Measurements from ENCODE around the gene TMTC1. TPM values are rescaled to one million over a fixed set of nuclear protein-coding genes. Genes with fewer than 3 reads are reported as not detected.

TMTC1 gene
- total RNA-seq, 1 experiment from 2014 or later: not detected

- Histone ChIP-seq H3K4me1 (no peaks in the 10 kb centered on the region), H3K4me3 (ENCODE audit: low read depth, low read length) (no peak overlapping the region), H3K9me3 (no peaks in the 10 kb centered on the region), H3K27me3 (replicated peaks; ENCODE audit: control insufficient read depth, insufficient read depth, low read length) (no peaks in the 10 kb centered on the region), H3K36me3 (ENCODE audit: control insufficient read depth, insufficient read depth, low read length) (no peaks in the 10 kb centered on the region)
- Mint-ChIP-seq H3K36me3 (ENCODE audit: insufficient read depth, unreplicated experiment) (no peaks in the 10 kb centered on the region), H3K4me3 (ENCODE audit: unreplicated experiment) (no peak overlapping the region), H3K27me3 (ENCODE audit: insufficient read depth, unreplicated experiment) (peaks cover 4% of the 10 kb centered on the region), H3K27ac (ENCODE audit: unreplicated experiment) (no peak overlapping the region), H3K9me3 (ENCODE audit: unreplicated experiment) (no peaks in the 10 kb centered on the region), H3K4me1 (ENCODE audit: low read depth, unreplicated experiment) (no peaks in the 10 kb centered on the region)
- no TSS peak for BruUV-seq (replicated peaks)
- TF ChIP-seq, protein P1, sequence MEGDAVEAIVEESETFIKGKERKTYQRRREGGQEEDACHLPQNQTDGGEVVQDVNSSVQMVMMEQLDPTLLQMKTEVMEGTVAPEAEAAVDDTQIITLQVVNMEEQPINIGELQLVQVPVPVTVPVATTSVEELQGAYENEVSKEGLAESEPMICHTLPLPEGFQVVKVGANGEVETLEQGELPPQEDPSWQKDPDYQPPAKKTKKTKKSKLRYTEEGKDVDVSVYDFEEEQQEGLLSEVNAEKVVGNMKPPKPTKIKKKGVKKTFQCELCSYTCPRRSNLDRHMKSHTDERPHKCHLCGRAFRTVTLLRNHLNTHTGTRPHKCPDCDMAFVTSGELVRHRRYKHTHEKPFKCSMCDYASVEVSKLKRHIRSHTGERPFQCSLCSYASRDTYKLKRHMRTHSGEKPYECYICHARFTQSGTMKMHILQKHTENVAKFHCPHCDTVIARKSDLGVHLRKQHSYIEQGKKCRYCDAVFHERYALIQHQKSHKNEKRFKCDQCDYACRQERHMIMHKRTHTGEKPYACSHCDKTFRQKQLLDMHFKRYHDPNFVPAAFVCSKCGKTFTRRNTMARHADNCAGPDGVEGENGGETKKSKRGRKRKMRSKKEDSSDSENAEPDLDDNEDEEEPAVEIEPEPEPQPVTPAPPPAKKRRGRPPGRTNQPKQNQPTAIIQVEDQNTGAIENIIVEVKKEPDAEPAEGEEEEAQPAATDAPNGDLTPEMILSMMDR (IDR thresholded peaks at IDR 0.05; ENCODE audit: insufficient read depth in 1 of 2, low read depth in 1 of 2, low read length in 1 of 2, severe bottlenecking in 1 of 2, unreplicated experiment in 1 of 2): no peak
- ChIA-PET POLR2A (no interaction called here), CTCF (no interaction called here)
- intact Hi-C loops (cut with micrococcal nuclease; ENCODE audit: unreplicated experiment): no loop called here
- DNase-seq: no peak
Measured at GRCh38 chr12:29719381-29719780, 64.4 kb downstream of the TMTC1 start.

- BruUV-seq (replicated peaks): no TSS peak
- H3K27me3 Mint-ChIP-seq (ENCODE audit: insufficient read depth, unreplicated experiment): peaks cover 4% of the 10 kb centered on the region
- CTCF ChIA-PET: no interaction called here
Measured at GRCh38 chr12:29717540-29718100, 66.1 kb downstream of the TMTC1 start.

GRCh38 chr12:29714966-29715365 lies 68.8 kb downstream of the TMTC1 start:
- BruUV-seq (replicated peaks): no TSS peak
- Histone ChIP-seq H3K27me3 (replicated peaks; ENCODE audit: control insufficient read depth, insufficient read depth, low read length) (no peaks in the 10 kb centered on the region), H3K9me3 (no peaks in the 10 kb centered on the region), H3K4me1 (no peaks in the 10 kb centered on the region), H3K36me3 (ENCODE audit: control insufficient read depth, insufficient read depth, low read length) (no peaks in the 10 kb centered on the region), H3K4me3 (ENCODE audit: low read depth, low read length) (no peak overlapping the region)
- DNase-seq: no peak
- H3K9me3 Mint-ChIP-seq (ENCODE audit: unreplicated experiment): no peaks in the 10 kb centered on the region
- intact Hi-C loops (cut with micrococcal nuclease; ENCODE audit: unreplicated experiment): no loop called here
- H3K4me3 Mint-ChIP-seq (ENCODE audit: unreplicated experiment): no peak overlapping the region
- peaks cover 3% of the 10 kb centered on the region for H3K27me3 Mint-ChIP-seq (ENCODE audit: insufficient read depth, unreplicated experiment)
- CTCF ChIA-PET: no interaction called here
- no peaks in the 10 kb centered on the region for H3K4me1 Mint-ChIP-seq (ENCODE audit: low read depth, unreplicated experiment)
- TF ChIP-seq, protein P1 (IDR thresholded peaks at IDR 0.05; ENCODE audit: insufficient read depth in 1 of 2, low read depth in 1 of 2, low read length in 1 of 2, severe bottlenecking in 1 of 2, unreplicated experiment in 1 of 2): no peak
- H3K27ac Mint-ChIP-seq (ENCODE audit: unreplicated experiment): no peak overlapping the region
- POLR2A ChIA-PET: no interaction called here
- no peaks in the 10 kb centered on the region for H3K36me3 Mint-ChIP-seq (ENCODE audit: insufficient read depth, unreplicated experiment)

More at GRCh38 chr12:29717540-29718100, 66.1 kb downstream of the TMTC1 start:
- TF ChIP-seq, protein P1 (IDR thresholded peaks at IDR 0.05; ENCODE audit: insufficient read depth in 1 of 2, low read depth in 1 of 2, low read length in 1 of 2, severe bottlenecking in 1 of 2, unreplicated experiment in 1 of 2): no peak
- POLR2A ChIA-PET: no interaction called here
- H3K4me3 ChIP-seq (ENCODE audit: low read depth, low read length): no peak overlapping the region
- H3K9me3 ChIP-seq: no peaks in the 10 kb centered on the region
- Mint-ChIP-seq H3K4me3 (ENCODE audit: unreplicated experiment) (no peak overlapping the region), H3K4me1 (ENCODE audit: low read depth, unreplicated experiment) (no peaks in the 10 kb centered on the region), H3K27ac (ENCODE audit: unreplicated experiment) (no peak overlapping the region), H3K36me3 (ENCODE audit: insufficient read depth, unreplicated experiment) (no peaks in the 10 kb centered on the region), H3K9me3 (ENCODE audit: unreplicated experiment) (no peaks in the 10 kb centered on the region)
- H3K27me3 ChIP-seq (replicated peaks; ENCODE audit: control insufficient read depth, insufficient read depth, low read length): no peaks in the 10 kb centered on the region
- intact Hi-C loops (cut with micrococcal nuclease; ENCODE audit: unreplicated experiment): no loop called here
- H3K4me1 ChIP-seq: no peaks in the 10 kb centered on the region
- DNase-seq: no peak
- H3K36me3 ChIP-seq (ENCODE audit: control insufficient read depth, insufficient read depth, low read length): no peaks in the 10 kb centered on the region
